Colonic mucosa (tissue), 4 donors: ENCODE measurements around the gene NEGR1. TPM values are rescaled to one million over a fixed set of nuclear protein-coding genes. Genes with fewer than 3 reads are reported as not detected.

Experiments used
- DNase-seq: peaks from one replicate; pipeline ENCODE4 v3.0.0-alpha.2; 2020
- H3K27ac ChIP-seq: fragments of 200-600 bp; one replicate; pipeline ENCODE4 v1.8.0; 2021
- H3K27me3 ChIP-seq: fragments of 200-600 bp; one replicate; pipeline ENCODE4 v1.8.0; 2021
- H3K36me3 ChIP-seq: fragments of 200-600 bp; one replicate; pipeline ENCODE4 v1.8.0; 2021
- H3K4me1 ChIP-seq: fragments of 200-600 bp; one replicate; pipeline ENCODE4 v1.8.0; 2021; ENCODE audit warnings: mild to moderate bottlenecking
- H3K4me3 ChIP-seq: fragments of 200-600 bp; one replicate; pipeline ENCODE4 v1.8.0; 2021
- H3K9ac ChIP-seq, 2 donors: one replicate each; pipeline ENCODE4 v1.7.0; 2013; ENCODE audit warnings: control low read depth in 2 of 2, low read depth in 2 of 2, low read length in 2 of 2
- H3K9me3 ChIP-seq: fragments of 200-600 bp; one replicate; pipeline ENCODE4 v1.8.0; 2021
- intact Hi-C: fragments of 100-400 bp; cut with DNase I; formaldehyde crosslinking; loops from one replicate; pipeline ENCODE4 v1.14.1; 2022
- total RNA-seq, 2 donors: library from RNA; stranded (reverse); fragmentation: NEBNext Ultra II Directional in 1 of 2; extraction: Animal tissue kit (Norgen Biotek cat#: 25700) in 1 of 2; gene quantifications; one replicate each; pipeline ENCODE4 v1.2.1, GENCODE V29; 2021
- TF ChIP-seq, protein P1 (sequence below): fragments of 200-600 bp; IDR thresholded peaks from one replicate; pipeline ENCODE4 v1.8.0; 2022; ENCODE audit warnings: antibody characterized with exemption, mild to moderate bottlenecking
- donor health status: healthy.
- donor health status: DM: no; HTN: no; CAD: no.
- donor health status: DM: no; HTN: no; CAD: no.

The NEGR1 gene
- total RNA-seq, 2 donors from 2014 or later: 4.0 to 9.2 TPM

DNA sequence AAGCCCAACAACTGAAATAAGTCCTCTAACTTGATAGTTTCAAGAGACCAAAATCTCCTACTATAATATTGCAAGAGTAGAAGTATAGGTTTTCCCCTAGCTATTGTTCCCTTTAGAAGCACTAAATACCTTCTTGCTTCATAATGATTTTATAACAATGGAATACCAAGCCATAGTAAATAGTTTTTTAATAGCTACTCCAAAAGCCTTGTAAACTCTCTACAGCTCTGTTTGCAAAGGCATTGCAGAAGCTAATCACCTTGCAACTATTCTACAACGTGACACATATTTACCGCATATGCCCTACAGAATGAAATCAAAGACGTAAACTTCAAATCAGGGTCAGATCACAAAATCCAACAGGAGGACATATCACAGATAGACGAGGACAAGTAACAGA lies 750.0 kb downstream of the NEGR1 start:
- no peaks in the 10 kb centered on the region for H3K9me3 ChIP-seq
- TF ChIP-seq, protein P1, sequence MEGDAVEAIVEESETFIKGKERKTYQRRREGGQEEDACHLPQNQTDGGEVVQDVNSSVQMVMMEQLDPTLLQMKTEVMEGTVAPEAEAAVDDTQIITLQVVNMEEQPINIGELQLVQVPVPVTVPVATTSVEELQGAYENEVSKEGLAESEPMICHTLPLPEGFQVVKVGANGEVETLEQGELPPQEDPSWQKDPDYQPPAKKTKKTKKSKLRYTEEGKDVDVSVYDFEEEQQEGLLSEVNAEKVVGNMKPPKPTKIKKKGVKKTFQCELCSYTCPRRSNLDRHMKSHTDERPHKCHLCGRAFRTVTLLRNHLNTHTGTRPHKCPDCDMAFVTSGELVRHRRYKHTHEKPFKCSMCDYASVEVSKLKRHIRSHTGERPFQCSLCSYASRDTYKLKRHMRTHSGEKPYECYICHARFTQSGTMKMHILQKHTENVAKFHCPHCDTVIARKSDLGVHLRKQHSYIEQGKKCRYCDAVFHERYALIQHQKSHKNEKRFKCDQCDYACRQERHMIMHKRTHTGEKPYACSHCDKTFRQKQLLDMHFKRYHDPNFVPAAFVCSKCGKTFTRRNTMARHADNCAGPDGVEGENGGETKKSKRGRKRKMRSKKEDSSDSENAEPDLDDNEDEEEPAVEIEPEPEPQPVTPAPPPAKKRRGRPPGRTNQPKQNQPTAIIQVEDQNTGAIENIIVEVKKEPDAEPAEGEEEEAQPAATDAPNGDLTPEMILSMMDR: no peak
- no peaks in the 10 kb centered on the region for H3K36me3 ChIP-seq
- H3K27ac ChIP-seq: no peak overlapping the region
- H3K4me3 ChIP-seq: no peak overlapping the region
- H3K27me3 ChIP-seq: no peaks in the 10 kb centered on the region
- DNase-seq: no peak
- intact Hi-C loops: no loop called here
- H3K4me1 ChIP-seq: no peaks in the 10 kb centered on the region
- H3K9ac ChIP-seq: no peak overlapping the region

DNA sequence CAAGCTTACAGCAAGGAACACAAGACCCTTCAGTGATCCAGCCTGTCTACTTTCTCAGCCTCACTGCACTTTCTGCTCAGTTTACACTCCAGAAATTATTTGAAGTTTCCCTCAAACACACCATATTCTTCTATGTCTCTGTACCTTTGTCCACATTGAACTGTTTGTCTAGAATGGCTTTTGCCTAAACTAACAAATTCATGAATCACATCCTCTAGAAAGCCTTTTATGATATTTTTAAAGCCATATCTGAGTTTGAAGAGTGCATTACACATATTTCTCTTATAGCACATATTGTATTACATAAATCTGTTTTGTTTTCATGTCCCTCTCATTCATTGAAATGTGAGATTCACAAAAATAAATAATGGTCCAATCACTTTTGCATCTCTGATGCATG lies 755.5 kb downstream of the NEGR1 start:
- H3K4me1 ChIP-seq: no peaks in the 10 kb centered on the region
- no peaks in the 10 kb centered on the region for H3K9me3 ChIP-seq
- DNase-seq: no peak
- H3K9ac ChIP-seq: no peak overlapping the region
- TF ChIP-seq, protein P1: no peak
- H3K4me3 ChIP-seq: no peak overlapping the region
- H3K36me3 ChIP-seq: no peaks in the 10 kb centered on the region
- H3K27me3 ChIP-seq: no peaks in the 10 kb centered on the region
- H3K27ac ChIP-seq: no peak overlapping the region
- intact Hi-C loops: no loop called here

DNA sequence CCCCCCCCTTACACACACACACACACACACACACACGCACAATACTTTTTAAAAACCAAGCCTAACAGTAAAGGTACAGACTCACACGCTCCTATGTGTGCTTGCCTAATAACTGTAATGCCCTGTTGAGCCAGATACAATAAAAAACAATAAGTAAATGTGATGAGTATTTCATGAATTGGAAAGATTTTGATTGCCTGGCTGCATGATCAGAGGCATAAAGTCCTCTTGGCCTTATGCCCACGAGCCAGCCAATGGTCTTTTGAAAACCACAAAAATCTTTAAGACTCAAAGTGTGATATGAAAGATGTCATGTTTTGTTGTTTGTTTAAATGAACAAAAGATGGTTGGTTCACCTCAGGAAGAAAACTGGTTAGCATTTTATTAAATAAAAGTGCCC lies 759.6 kb downstream of the NEGR1 start:
- Histone ChIP-seq H3K9ac (no peak overlapping the region), H3K27ac (no peak overlapping the region), H3K4me1 (no peaks in the 10 kb centered on the region), H3K9me3 (no peaks in the 10 kb centered on the region), H3K27me3 (no peaks in the 10 kb centered on the region), H3K4me3 (no peak overlapping the region), H3K36me3 (no peaks in the 10 kb centered on the region)
- intact Hi-C loops: loop anchor here (5.0 kb wide), 2 partner anchors 325 to 425 kb away; no protein-coding TSS in a partner anchor
- DNase-seq: no peak
- TF ChIP-seq, protein P1: no peak

DNA sequence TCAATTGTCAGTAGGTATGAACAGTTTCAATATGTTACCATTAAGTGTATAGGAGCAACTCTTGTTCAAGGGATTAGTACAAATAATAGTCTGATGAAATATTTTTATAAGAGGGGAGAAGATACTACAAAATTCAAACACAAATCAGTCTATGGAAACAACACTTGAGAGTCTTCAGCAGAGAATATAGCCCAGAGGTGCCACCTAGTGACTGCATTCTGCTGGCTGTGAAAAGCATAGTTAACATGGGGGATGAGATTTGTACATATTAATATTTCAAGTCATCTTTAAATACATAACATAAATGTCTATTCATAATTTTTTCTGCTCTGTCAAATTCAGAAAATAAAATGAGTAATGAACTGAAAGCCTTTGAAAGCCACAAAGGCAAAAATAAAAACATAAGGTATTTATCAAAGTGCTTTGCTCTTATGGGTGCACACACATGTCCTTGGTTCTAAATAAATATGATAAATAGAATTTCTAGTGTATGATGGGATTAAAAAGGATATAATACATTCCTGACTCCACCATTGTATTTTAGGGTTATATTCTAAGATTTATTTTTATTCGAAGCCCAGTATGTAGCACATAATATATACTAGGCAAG lies 760.6 kb downstream of the NEGR1 start:
- H3K36me3 ChIP-seq: no peaks in the 10 kb centered on the region
- TF ChIP-seq, protein P1: peak; percentile 60
- H3K4me1 ChIP-seq: no peaks in the 10 kb centered on the region
- H3K9me3 ChIP-seq: no peaks in the 10 kb centered on the region
- peak; percentile 65 for DNase-seq
- H3K27ac ChIP-seq: no peak overlapping the region
- H3K27me3 ChIP-seq: no peaks in the 10 kb centered on the region
- intact Hi-C loops: loop anchor here (5.0 kb wide), 2 partner anchors 324 to 424 kb away; no protein-coding TSS in a partner anchor
- no peak overlapping the region for H3K4me3 ChIP-seq
- no peak overlapping the region for H3K9ac ChIP-seq

DNA sequence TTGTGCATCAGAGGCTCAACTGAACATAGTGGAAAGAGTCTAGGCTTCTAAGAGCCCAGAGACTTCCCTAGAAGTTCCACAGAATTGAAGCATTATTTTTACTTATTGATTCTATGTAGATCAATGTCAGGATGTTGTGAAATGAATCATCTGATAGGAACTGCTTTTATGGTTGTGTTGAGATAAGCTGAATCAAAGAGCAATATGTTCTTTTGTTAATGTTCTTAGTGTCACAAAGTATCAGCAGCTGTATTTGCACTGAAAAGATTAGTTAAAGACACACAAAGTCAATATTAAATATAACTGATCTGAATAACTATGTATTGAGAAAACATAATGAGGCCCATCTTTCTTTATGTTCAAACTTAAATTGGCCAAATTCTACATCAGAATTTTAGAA lies 770.8 kb downstream of the NEGR1 start:
- TF ChIP-seq, protein P1: no peak

More for the DNA sequence above, 770.8 kb downstream of the NEGR1 start:
- no peaks in the 10 kb centered on the region for H3K4me1 ChIP-seq
- intact Hi-C loops: no loop called here
- no peaks in the 10 kb centered on the region for H3K27me3 ChIP-seq
- no peak for DNase-seq
- no peaks in the 10 kb centered on the region for H3K36me3 ChIP-seq
- no peaks in the 10 kb centered on the region for H3K9me3 ChIP-seq
- H3K9ac ChIP-seq: no peak overlapping the region
- no peak overlapping the region for H3K4me3 ChIP-seq
- H3K27ac ChIP-seq: no peak overlapping the region
